Left forelimb (tissue), 1 donor: ENCODE measurements around the gene ZFHX2.

ENCODE experiments used
- DNase-seq: peaks from one replicate; pipeline ENCODE4 v3.0.0-alpha.2; 2018; ENCODE audit warnings: low spot score

The ZFHX2 gene

DNA sequence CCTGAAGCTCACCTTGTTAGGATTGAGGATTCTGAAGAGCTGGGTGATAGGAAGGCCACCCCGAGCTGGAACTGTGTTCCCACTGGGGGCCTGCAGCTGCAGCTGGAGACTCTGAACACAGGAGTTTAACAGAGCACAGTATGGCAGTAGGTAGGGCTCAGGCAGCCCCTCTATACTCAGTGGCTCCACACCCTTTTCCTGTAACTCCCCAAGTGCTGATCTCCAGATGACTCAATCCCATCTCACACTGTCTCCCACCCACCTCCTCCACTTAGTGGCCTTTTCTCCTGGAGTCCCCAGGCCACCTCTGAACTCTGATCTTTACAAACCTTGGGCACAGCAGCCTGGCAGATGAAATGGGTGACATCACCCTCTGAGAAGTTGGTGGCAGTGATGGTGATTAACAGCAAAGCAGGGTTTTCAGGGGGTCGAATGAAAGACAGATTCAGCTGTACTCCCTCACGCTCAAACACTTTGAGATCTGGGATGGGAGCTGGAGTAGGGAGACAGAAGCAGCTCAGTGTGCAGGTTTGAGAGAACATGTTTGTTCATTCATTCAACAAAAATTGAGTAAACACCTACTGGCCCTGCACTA lies 8.5 kb upstream of the ZFHX2 start:
- DNase-seq: no peak

DNA sequence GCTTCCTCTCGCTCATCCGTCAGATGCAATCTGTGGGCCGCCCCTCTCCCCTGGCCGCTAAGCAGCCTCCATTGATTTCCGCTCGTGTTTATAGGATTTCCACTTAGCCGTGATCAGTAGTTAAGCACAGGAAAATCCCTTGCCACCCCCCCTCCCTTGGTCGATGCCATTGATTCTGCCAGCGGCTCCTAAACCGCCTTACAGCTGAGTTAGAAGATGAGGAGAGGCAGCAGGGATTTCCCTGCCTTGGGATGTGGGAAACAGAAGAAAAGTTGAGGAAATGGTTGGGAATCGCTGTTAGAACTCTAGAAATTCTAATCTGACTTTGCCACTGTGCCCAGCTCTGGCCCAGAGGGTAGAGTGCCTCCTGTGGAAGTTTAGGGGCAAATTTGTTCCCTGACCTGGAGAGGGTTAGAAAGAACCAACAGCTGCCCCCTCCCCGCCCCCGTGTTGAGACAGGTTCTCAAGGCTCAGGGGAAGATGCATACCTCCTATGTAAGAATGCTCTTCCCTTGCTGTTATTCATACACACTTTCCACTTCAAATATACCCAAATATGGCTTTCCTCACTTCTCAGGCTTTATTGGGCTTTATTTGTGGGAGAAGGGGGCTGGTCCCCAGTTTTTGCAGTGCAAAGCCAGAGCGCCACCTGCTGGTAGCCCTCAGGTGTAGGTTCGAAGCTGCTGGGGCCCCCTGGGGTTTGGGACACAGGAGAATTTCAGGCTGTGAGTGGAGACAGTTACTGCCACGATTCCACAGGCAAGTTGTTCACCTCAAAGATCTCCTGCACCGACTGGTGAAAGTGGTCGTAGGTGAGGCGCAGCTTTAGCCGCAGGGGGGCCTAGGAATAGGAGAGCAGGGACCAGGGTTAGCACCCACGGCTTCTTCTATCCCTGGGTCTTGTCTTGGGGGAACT lies 7.7 kb upstream of the ZFHX2 start:
- DNase-seq: no peak

DNA sequence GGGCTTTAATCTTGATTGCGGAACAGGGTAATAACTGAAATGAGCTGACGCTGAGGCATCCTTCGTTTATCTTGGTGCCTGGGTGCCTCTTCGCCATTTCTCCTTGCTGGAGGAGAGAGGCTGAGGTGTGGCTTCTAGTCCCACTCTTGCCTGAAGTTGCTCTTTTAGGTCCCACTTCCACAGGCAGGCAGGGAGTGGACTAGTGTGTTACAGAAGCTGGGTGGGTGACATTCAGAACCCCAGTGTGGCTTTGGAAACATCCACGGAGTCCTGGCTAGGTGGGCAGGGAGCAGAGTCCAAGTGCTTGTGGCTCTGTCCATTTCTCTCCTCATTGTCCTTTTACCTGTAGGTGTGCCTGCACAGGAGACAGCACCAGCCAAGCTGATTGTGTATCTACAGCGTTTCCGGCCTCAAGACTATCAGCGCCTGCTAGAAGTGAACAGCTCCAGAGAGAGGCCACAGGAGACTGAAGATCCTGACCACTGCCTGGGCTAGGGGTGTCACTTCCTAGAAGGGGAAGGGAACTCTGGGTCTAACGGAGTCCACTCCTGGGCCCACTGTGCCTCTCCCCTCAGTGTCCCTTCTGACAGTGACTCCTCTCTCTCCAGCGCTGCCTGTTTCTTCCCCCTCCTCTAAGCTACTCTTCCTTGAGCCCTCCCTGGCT lies 6.9 kb upstream of the ZFHX2 start:
- DNase-seq: no peak

DNA sequence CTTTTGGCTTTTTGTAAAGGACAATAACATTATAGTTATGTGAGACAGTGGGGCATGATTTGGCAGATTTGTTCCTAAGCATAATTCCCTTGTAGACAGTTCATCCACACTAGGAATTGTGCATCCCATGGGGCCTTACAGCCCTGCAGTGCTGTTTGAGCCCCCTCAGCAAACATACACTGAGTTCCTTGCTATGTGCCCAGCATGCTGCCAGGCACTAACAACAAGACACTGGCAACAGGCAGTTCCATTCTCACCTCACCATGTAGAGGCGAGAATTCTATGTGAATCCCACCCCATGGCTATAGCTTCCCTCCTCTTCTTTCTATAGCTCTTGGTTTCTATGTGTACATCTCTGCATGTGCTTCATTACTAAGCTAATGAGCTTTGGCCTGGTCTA lies 6.4 kb upstream of the ZFHX2 start:
- no peak for DNase-seq

DNA sequence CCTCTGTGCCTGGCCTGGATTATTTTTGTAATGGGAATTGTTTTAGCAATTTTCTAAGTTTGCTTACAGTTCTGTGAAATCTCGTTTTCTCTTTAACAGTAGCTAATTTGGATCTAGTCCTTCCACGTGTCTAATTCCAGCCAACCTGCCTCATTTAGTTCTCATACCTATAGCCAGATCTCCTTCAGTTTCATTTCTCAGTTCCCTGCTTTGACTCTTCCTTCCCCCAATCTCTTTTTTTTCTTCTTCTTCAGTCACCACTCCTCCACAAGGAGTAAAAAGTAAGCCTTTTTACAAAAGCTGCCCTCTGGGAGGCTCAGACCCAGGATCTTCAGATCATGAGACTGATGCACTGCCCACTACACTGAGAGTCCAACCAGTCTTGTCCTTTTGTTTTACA lies 6.0 kb upstream of the ZFHX2 start:
- DNase-seq: no peak

DNA sequence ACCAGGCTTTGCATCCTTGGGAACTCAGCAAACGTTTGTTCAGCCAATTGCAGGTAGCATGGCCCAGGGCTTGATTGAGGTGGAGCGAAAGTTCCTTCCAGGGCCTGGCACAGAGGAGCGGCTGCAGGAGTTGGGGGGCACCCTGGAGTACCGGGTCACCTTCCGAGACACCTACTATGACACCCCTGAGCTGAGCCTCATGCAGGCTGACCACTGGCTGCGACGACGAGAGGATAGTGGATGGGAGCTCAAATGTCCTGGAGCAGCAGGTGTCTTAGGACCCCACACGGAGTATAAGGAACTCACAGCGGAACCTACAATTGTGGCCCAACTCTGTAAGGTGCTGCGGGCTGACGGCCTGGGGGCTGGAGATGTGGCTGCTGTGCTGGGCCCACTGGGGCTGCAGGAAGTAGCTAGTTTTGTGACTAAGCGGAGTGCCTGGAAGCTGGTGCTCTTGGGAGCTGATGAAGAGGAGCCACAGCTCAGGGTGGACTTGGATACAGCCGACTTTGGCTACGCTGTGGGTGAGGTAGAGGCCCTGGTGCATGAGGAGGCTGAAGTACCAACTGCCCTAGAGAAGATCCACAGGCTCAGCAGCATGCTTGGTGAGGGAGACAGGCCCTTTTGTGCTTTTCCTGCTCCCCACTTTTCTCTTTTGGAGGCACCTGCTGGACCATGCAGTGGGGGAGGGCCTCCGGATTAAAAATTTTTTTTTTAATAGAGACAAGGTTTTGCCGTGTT lies 5.3 kb upstream of the ZFHX2 start:
- DNase-seq: no peak

DNA sequence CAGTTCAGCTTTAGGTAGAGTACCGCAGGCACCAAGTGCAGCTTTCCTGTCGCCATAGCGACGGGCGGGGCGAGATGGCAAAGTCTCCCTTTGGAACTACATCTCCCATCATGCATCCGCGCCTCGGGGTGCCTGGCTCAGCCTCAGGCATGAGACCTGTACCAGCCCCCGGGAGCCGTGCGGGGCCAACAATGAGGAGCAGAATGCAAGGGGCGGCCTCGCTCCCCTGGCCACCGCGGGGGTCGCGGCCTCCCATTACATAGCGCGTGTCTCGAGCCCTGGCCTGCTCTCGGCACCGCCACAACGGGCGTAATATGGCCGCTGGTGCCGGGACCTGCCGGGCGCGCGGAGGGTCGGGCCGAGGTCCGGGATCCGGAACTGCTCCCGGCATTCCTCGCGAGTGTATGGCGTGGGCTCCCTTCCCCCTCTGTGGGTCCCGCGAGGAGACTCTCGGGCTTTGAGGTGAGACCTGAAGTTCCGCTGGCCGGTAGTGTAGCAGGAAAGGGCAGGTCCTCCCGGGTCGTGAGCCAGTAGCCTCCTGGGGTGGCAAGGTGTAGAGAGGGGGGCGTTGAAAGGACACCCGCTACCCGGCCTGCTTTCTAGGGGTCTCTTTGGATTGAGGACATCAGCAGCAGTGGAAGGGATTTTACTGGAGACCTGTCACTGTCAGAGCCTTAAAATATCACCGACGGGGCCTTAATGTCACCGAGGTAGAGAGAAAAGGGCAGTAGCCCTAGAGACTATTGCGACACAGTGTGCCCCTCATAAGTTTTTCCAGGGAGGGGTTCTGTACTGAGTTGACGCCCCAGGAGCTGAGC lies 4.5 kb upstream of the ZFHX2 start, which contains the start of gene THTPA:
Gene THTPA, plus strand, starts transcription at position 390 of the 818 bp plus-strand sequence. CDS start 487 bp downstream, outside the sequence.
- peak; percentile 94 for DNase-seq

DNA sequence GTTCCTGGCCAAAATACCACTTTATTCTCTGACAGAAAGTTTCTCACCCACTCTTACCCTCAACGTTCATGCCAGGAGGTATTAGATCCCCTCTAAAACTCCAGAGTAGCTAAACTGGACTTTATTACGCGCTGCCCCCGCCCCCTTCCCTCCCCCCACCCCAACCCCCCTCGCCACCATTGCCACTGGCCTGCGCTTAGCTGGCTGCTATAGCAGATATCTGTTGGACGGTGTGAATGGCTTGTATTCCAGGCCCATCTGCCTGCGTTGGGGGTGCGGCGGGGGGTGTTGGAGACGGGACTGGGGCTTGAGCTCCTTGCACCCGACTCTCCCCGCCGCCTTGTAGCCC lies 3.9 kb upstream of the ZFHX2 start:
- no peak for DNase-seq

DNA sequence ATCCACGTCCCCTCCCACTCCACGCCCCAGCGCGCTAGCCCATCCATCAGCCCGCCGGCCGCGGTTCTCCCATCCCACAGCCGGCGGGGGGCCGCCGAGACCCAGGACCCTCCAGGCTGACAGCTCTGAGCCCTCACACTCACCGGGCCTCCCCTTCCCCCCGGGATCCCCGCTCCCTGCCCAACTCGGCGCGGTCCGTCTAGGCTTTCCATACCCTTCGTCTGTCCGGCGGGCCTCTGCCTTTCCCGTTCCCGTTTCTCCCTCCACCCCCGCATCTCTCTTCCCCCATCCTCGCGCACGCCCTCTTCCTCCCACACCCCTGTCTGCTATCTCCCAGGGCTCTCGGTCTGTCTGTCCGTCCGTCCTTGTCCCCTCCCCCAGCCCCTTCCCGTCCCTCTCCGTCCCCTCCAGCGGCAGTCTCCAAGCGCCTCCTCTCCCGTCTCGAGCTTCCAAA lies 726 bp downstream of the ZFHX2 start:
- no peak for DNase-seq

DNA sequence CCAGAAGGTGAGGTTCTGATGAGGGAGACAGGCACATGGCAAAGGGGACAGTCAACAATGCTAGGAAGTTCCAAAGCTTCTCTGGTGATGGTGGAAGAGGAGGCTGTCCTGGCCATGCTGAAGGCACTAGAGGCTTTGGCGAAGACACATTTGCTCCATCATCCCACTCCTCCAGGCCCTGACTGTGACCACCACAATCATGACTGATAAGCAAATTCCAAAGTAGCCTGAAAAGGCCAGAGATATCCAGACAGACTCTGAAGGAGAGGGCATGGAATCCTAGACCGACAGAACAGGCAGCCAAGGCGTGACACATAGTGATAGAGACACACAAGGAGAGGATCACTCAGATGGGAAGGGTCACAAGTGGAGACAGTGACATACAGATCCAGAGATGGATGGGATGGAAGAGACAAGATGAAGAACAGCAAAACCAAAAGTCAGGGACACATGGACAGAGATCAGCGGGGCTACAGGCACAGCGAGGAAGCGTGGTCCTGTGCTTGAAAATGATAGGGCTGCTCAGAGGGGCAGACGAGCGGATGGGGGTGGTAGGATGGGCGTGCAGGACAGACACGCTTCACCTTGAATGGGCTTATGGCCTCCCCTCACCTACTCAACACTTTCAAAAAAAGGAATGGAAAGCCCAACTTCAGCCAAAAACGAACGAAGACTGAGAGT lies 1.3 kb downstream of the ZFHX2 start:
- DNase-seq: no peak

DNA sequence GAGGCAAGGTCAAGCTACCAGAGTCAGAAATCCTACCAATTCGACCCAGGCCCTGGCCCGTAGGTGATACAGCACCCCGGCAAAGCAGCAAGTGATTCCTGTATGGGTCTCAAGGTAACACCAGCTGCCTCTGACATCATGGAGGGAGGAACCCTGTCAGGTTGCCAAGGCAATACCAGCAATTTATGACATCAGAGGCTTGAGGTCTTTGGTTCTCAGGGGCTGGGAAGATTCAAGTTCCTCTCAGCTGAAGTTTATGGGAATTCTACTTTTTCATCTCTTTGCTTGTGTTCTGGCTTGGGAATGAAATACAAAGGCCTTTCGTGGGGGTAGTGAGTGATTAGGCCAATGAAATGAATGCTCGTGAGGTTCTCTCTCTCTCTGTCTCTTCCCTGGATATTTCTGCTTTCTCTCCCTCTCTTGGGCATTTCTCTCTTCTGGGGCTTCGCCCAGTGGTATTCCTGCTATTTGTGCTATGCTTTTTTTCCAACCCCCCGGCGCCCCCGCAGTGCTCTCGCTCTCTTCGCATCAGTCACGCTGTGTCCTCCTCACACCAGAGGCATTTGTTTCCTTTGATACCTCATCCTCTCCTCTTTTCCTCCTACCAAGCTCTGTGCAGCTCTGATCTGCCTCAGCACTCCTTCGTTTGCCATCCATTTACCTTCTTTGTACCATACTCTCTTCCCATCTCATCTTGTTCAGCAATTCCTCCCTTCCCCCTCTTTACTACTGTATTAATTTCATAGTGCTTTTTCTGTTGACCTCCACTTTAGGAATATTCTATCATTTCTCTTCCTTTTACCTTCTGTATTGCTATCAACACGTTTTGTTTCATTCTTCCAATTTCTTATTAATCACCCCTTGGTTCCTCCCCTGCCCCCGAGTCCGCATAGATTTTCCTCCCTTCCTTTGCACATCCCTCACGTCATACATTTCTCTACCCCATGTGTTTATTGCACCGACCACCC lies 2.9 kb downstream of the ZFHX2 start:
- DNase-seq: no peak

DNA sequence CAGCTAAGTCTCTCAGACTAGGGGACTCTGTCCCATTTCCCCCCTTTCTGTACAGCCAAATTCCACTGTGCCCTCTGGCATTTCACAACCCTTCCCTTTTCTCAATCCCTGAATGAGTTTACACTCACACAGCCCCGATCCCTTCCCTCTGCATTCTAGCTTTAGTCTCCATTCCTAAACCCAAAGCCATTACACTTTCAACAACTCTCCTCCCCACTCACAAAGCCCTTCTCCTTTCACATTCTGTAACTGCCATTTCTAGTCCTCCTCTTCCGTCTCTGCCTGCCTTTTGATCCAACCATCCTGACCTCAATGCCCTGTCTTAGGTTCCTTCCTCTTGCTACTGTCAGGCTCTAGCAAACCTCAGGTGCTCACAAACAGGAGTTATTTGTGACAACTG lies 3.6 kb downstream of the ZFHX2 start:
- no peak for DNase-seq

DNA sequence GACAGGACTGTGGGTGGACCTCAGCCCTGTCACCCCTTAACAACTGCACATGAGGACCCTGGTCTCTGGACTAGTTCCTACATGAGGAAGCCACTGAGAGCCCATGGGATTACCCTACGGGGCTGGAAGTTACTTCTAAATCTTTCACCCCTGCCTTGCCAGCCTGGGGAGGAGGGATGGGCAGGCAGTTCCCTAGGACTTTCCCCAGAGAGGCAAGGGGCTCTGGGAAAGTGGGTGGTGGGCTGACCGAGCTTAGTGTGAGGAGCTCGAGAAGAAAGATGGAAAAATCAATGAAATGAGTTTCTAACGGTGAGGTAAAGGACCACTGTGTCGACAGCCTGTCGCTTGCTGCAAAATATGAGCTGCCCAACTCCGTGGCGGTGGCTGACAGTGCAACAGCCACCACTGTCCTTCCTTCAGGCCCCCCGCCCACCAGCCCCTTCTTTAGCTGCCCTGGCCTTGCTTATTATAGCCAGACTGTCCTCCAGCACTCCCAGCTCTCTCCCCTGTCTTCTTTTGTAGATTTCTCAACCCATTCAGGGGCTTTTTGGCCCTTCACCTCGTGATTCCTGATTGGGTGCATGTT lies 5.0 kb downstream of the ZFHX2 start:
- no peak for DNase-seq

DNA sequence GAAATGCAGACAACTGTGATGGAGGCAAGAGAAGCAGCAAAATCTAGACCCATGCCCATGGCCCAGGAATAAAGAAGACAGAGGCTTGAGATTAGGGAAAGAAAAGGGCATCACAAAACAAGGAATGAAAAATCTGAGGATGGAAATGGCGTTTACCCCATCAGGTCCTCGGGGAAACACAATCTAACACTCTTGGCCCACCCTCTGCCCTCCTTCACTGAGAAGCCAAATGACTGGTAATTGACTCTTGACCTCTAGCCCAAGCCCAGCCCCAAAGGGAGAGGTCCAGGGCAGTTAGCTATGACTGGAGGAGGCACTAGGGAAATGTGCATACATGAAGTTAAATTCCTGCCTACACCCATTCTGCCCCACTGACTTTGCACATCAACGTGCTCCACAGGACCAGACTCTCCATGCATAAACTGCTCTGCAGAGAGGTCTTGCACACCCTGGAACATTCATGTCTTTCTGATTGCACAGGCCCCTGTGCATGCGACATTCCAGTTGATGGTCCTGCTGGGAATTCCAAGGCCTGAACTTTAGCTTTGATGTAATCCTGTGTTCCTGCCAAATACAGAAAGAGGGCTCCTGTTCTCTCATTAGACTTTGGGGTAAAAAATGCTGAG lies 5.7 kb downstream of the ZFHX2 start:
- no peak for DNase-seq

DNA sequence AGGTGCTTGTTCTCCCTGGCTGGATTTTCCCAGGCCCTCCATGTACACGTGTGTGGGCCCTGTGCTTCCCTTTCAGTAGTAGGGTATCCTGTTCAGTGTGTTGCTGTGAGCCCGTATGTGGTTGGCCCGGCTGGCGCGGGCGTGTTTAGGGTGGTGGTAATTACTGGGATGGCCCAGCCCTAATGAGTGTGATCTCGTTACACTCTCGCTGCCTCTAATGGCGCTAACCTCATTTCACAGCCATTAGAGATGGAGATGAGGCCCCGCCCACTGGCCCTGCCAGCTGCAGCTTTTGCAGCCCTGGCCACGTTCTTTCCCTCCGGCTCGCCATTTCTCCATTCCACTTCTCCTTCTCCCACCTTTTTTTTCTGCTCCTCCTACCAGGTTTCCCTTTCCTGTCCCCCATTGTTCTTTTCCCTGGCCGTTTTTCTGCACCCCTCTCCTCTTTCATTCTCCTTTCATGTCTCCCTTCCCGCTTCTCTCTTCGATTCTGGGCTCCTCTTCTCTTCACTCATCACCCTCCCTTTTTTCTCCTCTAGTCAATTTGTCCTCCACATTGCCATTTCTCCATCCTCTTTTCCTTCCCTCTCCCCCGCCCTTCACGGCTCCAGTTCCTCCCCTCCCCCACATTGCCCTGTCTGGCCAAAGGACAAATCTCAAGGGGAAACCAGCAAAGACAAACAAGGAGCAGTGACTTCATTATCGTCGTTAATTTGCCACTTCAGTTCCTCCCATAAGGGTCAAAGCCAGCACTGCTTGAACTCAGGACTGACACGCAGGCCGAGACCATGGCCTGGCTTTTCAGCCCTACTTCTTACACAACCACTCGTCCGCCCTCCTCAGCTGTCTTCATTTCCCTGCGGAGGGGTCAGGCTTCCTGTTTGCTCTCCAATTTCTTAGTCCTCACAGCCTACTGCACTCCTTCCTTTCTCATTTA lies 6.8 kb downstream of the ZFHX2 start:
- DNase-seq: no peak

DNA sequence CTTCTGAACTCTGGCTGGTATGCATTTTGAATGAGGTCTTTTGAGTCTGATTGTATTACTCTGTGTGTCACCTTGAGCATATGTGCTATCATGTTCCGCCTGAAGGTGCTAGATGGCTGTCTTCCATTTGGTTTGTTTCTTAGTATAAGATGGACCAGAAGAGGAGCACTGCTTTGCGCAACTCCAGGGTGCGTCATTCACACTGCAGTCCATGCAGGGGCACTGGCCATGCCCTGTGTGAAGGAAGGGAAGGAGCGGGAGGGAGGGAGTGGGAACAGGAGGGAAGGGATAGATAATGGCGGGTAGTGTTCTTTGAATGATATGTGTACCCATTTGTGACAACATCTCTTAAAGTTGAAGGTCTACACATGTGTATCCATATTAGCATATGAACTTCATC lies 8.2 kb downstream of the ZFHX2 start:
- no peak for DNase-seq

DNA sequence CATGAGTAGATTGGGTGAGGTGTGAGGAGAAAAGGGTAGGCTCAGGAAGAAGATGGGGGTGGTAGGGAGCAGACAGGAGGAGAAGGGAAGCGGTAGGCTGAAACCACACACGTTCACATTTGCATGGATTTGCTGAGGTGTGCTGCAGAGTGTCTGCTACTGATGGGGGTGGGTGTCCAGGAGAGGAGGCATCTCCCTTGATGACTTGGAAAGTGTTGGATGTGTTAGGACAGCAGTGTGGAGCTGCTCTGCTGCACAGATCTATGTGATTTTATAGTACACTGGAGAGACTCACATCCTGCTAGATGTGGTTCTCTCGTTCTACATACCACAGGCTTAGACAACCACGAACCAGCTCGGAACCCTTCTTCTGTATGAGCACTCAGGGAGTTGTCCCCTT lies 9.3 kb downstream of the ZFHX2 start:
- no peak for DNase-seq

DNA sequence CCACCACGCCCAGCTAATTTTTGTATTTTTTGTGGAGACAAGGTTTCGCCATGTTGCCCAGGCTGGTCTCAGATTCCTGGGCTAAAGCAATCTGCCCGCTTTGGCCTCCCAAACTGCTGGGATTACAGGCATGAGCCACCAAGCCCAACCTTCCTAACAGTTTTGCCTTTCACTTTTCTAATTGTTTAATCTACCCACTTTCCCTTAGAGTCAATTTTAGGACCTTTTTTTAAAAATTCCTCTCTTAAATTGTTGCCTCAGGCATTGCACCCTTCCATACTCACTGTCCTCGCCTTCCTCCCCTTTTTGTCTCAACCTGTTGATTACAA lies 11.5 kb downstream of the ZFHX2 start:
- no peak for DNase-seq
